GM08714 (cell line): ENCODE data around the gene HSPA8.
A peak's percentile ranks its signal among the peaks of the same experiment; 100 is the strongest.

Experiments used
- H3K4me3 ChIP-seq: fragments of 200-500 bp; sonication (Bioruptor generic); 2 replicates; pipeline ENCODE4 v1.5.1; 2014; ENCODE audit warnings: mild to moderate bottlenecking, low read length, inconsistent platforms
- ZNF274 ChIP-seq: IDR thresholded peaks from 2 replicates; pipeline ENCODE4 v1.6.1; 2012; ENCODE audit warnings: mild to moderate bottlenecking, low read depth, low read length

The HSPA8 gene

GRCh38 chr11:123084454-123084853 is 22.5 kb upstream of the HSPA8 start:
- no peak for TF ChIP-seq ZNF274
- no peak overlapping the region for H3K4me3 ChIP-seq

GRCh38 chr11:123083623-123084029 is 21.7 kb upstream of the HSPA8 start:
- no peak overlapping the region for H3K4me3 ChIP-seq
- no peak for TF ChIP-seq ZNF274

GRCh38 chr11:123082977-123083376 is 21.0 kb upstream of the HSPA8 start:
- H3K4me3 ChIP-seq: no peak overlapping the region
- TF ChIP-seq ZNF274: no peak

GRCh38 chr11:123080015-123080414 is 18.1 kb upstream of the HSPA8 start:
- TF ChIP-seq ZNF274: no peak
- H3K4me3 ChIP-seq: no peak overlapping the region

- no peak for TF ChIP-seq ZNF274
- H3K4me3 ChIP-seq: no peak overlapping the region
Observed at GRCh38 chr11:123076484-123076883, 14.5 kb upstream of the HSPA8 start.

- no peak overlapping the region for H3K4me3 ChIP-seq
- TF ChIP-seq ZNF274: no peak
Observed at GRCh38 chr11:123073343-123074057, 11.6 kb upstream of the HSPA8 start.

GRCh38 chr11:123072762-123073161 is 10.8 kb upstream of the HSPA8 start:
- no peak overlapping the region for H3K4me3 ChIP-seq
- TF ChIP-seq ZNF274: no peak

GRCh38 chr11:123072332-123072761 is 10.4 kb upstream of the HSPA8 start:
- H3K4me3 ChIP-seq: no peak overlapping the region
- no peak for TF ChIP-seq ZNF274

- H3K4me3 ChIP-seq: peak overlapping the region; percentile 17; the same call in 1 of the 2 replicates
- no peak for TF ChIP-seq ZNF274
Observed at GRCh38 chr11:123069908-123070821, 8.2 kb upstream of the HSPA8 start.

GRCh38 chr11:123065621-123066020 is 3.7 kb upstream of the HSPA8 start:
- TF ChIP-seq ZNF274: no peak

GRCh38 chr11:123063826-123064657 is 2.1 kb upstream of the HSPA8 start:
- TF ChIP-seq ZNF274: no peak
- H3K4me3 ChIP-seq: peak overlapping the region; percentile 98

More at GRCh38 chr11:123065621-123066020, 3.7 kb upstream of the HSPA8 start:
- no peak overlapping the region for H3K4me3 ChIP-seq

- H3K4me3 ChIP-seq: peak overlapping the region; percentile 98
- TF ChIP-seq ZNF274: no peak
Observed at GRCh38 chr11:123062892-123063825, 1.2 kb upstream of the HSPA8 start.
